Cardiac fibroblast (primary cell): ENCODE measurements around the gene ATRNL1.

Experiments used
- DNase-seq, 2 donors: peaks; one replicate each; pipeline versions ENCODE4 v3.0.0 to v3.0.0-alpha.2; 2010; ENCODE audit warnings: low read depth in 2 of 2
- H3K4me3 ChIP-seq, 2 donors: replicated peaks in 1 of 2; 1 replicate in 1 of 2; 2 replicates in 1 of 2; pipeline ENCODE4 v1.5.1; 2011; ENCODE audit warnings: low read depth in 2 of 2, low read length in 2 of 2, mild to moderate bottlenecking in 2 of 2, moderate library complexity in 1 of 2
- CTCF ChIP-seq: IDR thresholded peaks from one replicate; pipeline ENCODE4 v1.5.1; 2011; ENCODE audit warnings: low read depth, mild to moderate bottlenecking, low read length, inconsistent platforms

ATRNL1 gene

GRCh38 chr10:115696747-115697146 lies 603.6 kb downstream of the ATRNL1 start:
- no peak for TF ChIP-seq CTCF
- no peak for DNase-seq
- H3K4me3 ChIP-seq: no peak overlapping the region

DNA sequence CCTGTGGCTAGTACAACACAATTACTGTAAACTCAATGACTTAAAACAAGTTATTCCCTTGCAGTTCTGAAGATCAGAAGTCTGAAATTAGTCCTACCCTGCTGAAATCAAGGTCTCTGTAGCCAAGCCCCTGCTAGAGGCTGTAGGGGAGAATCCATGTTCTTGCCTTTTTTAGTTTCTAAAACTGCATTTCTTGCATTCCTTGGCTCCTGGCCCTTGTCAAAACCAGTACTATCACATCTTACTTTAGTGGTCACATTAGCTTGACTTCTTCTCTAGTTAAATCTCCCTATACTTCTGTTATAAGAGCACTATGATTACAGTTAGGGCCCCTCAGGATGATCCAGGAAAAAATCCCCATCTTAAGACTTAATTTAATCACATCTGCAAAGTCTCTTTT lies 612.9 kb downstream of the ATRNL1 start:
- TF ChIP-seq CTCF: no peak
- peak in 1 of 2 donors; percentile 1 for DNase-seq
- no peak overlapping the region for H3K4me3 ChIP-seq

DNA sequence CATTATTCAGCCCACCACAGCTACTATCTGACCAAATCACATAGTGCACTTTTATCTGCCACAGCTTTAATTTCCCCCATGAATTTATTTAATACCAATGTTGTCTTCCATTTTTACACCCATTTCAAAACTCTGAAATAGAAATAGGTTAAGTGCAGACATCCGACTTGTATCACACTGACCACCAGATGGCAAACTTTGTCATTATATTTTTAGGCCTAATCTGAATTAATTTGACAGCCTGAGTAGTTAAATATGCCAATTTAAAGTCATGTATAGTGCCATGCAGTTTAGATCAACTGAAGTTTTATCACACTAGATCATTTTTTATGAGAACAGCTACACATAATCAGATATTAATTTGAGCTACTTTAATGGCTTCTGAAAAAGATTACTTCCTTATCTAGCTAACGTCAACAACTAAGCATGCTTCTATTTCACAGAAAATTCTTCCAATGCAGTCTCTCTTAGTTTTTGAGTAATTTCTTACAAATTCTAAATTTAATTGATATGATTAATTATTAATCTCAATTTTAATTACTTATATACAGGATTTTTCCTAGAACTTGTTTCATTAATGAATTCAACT lies 613.4 kb downstream of the ATRNL1 start:
- DNase-seq: peak; percentile 28 to 62
- peak; percentile 29 for TF ChIP-seq CTCF
- no peak overlapping the region for H3K4me3 ChIP-seq

DNA sequence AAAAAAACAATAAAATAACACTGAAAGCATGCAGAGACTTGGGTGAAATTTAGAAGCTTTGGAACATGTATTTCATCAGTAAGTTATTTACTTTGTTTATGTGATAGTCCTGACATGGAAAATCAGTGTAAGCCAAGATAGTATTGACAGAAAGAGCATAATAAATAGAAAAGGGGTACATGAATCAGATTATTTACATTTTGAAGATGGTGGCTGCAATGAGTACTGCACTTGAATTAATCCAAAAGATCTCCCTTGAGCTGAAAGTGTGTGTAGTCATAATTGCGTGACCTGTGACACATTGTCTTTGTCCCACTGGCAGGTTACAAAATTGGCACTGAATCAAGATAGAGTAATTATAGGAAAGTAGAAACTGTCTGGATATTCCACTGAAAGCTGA lies 617.0 kb downstream of the ATRNL1 start:
- DNase-seq: peak in 1 of 2 donors; percentile 1
- TF ChIP-seq CTCF: peak; percentile 1
- H3K4me3 ChIP-seq: no peak overlapping the region

DNA sequence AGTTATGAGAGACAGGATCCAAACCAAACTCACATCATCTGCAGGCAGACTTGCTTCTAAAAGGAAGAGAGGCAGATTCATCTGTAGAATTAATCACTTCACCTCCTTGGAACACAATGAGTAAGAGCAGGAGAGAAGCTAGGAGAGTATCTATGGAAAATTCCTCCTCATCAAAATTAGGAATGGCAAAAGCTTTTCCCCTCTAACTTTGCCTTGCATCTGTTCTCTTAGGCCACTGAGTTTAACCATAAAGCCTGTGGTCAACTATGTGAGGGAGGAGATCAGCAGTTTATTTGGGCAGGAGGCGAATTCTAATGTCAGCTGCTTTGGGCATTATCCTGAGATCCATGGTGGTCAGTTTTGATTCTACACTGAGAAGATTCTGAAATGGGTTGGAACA lies 618.1 kb downstream of the ATRNL1 start:
- no peak for DNase-seq
- TF ChIP-seq CTCF: no peak
- H3K4me3 ChIP-seq: no peak overlapping the region

- DNase-seq: no peak
- H3K4me3 ChIP-seq: no peak overlapping the region
- no peak for TF ChIP-seq CTCF
Observed at GRCh38 chr10:115720121-115720520, 627.0 kb downstream of the ATRNL1 start.

GRCh38 chr10:115727129-115727528 lies 634.0 kb downstream of the ATRNL1 start:
- DNase-seq: no peak
- no peak overlapping the region for H3K4me3 ChIP-seq
- TF ChIP-seq CTCF: no peak
